GM12872 (cell line): Measurements from ENCODE around the gene MALAT1.

Source experiments
- TF ChIP-seq, protein P1 (sequence below): IDR thresholded peaks from 3 replicates; pipeline ENCODE4 v1.5.1; 2011; ENCODE audit warnings: low read depth, mild to moderate bottlenecking, low read length, moderate library complexity; ENCODE audit not compliant: insufficient read depth

The MALAT1 gene

DNA sequence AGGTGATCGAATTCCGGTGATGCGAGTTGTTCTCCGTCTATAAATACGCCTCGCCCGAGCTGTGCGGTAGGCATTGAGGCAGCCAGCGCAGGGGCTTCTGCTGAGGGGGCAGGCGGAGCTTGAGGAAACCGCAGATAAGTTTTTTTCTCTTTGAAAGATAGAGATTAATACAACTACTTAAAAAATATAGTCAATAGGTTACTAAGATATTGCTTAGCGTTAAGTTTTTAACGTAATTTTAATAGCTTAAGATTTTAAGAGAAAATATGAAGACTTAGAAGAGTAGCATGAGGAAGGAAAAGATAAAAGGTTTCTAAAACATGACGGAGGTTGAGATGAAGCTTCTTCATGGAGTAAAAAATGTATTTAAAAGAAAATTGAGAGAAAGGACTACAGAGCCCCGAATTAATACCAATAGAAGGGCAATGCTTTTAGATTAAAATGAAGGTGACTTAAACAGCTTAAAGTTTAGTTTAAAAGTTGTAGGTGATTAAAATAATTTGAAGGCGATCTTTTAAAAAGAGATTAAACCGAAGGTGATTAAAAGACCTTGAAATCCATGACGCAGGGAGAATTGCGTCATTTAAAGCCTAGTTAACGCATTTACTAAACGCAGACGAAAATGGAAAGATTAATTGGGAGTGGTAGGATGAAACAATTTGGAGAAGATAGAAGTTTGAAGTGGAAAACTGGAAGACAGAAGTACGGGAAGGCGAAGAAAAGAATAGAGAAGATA, at the start of gene MALAT1:
Gene MALAT1 (plus strand): TSS at position 69 of the 736 bp plus-strand sequence.
- TF ChIP-seq, protein P1, sequence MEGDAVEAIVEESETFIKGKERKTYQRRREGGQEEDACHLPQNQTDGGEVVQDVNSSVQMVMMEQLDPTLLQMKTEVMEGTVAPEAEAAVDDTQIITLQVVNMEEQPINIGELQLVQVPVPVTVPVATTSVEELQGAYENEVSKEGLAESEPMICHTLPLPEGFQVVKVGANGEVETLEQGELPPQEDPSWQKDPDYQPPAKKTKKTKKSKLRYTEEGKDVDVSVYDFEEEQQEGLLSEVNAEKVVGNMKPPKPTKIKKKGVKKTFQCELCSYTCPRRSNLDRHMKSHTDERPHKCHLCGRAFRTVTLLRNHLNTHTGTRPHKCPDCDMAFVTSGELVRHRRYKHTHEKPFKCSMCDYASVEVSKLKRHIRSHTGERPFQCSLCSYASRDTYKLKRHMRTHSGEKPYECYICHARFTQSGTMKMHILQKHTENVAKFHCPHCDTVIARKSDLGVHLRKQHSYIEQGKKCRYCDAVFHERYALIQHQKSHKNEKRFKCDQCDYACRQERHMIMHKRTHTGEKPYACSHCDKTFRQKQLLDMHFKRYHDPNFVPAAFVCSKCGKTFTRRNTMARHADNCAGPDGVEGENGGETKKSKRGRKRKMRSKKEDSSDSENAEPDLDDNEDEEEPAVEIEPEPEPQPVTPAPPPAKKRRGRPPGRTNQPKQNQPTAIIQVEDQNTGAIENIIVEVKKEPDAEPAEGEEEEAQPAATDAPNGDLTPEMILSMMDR = no peak

DNA sequence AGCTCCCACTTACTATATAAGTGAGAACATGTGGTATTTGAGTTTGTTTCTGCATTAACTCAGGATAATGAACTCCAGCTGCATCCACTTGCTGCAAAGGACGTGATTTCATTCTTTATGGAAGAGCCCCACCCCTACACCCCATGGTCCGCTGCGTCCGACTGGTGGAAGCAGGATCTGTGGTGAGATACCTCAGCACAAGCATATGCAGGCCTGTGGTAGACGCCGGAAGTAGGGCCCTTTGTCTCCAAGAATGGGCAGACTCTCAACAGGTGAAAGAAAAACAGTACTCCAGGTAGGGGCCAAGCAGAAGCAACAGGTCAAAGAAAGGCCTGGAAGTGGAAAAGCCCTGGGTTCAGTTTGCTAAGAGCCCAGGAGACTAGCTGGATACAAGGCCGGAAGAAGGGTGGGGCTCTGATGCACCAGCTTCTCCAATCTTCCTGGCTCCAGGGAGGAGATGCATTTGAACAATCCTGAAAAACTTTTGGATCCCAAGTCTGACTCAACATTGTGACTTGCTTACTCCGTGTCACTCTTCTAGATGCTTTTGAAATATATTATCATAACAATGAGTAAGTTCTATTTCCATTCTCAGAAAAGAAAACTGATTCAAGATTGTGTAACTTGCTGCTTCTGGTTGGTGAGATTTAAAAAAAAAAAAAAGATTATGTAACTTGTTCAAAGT, 45.9 kb upstream of the MALAT1 start:
- TF ChIP-seq, protein P1 = no peak

DNA sequence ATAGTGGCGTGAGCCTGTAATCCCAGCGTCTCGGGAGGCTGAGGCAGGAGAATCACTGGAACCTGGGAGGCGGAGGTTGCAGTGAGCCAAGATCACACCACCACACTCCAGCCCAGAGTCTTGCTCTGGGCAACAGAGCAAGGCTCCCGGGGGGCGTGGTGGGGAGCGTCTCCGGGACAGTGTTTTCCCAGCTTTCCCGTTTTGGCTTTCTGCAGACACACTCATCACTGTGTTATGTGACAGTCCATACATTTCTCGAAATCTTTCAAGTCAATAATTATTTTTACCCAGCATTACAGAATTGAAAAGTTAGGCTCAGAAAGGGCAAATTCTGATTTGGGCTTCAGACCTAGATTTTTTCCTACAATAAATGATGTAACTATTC, 44.5 kb upstream of the MALAT1 start:
- TF ChIP-seq, protein P1 = no peak

DNA sequence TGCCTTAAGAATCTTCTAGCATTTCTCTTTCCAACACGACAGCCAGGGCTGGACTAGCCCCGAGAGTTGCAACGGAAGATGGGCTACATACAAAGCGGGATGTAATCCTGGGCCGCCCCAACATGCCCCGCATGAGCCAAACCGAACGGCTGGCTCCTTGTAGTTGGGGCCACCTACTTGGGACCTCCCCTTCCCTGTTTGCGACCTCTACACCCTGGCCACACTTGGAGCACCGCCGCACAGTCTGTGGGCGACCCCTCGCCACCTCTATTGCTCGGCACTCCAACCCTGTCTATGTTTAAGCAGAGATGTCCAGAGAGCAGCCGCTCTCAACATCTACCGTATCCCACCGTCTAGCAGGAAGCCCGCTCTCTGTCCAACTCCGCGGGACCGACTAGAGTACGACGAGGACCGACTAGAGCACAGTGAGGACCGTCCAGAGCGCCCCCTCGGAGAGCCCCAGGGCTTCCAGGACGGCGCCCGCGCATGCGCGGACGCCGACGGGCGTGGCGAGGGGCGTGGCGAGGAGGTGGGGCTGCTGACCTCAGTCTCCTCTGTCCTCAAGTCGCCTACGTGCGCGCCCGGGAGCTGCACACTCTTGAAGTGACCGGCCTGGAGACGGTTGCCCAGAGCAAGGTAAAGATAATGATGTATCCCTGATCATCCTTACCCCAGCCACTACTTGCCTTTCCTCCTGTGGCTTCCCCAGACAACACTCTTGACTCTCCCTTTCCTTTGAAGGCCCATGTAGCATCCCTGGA, 44.0 kb upstream of the MALAT1 start:
- TF ChIP-seq, protein P1 = peak; percentile 35; the same call in 2 of the 3 replicates

DNA sequence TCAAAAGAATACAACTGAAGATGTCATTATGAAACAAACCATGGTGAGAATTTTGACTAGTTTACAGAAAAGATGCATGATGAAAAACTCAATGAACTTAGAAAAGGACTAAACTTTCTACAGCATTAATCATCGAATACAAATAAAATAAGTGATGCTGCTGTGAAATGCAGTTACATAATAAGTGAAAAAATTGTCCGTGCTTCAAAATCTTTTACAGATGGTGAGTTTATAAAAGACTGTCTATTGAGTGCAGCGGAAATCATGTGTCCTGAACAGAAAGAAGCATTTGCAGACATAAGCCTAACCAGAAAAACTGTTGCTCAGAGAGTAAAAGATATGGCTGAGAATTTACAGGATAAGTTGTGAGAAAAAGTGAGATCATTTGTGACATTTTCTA, 42.4 kb upstream of the MALAT1 start:
- TF ChIP-seq, protein P1 = no peak

DNA sequence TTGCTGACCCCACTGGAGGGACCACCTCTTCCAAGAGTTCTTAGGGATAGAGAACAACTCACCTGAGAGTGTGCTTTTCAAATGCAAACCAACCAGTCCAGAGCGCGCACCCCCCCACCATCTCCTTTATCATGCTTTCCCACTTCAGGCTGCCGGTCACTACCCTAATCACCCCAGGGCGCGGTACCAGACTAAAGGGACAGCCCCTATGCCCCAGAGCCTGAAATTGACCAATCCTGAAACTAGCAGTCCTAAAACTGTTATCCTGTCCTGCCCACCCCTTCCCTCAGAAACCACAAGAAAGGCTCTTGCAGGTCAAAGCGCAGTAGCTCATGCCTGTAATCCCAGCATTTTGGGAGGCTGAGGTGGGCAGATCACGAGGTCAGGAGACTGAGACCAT, 39.3 kb upstream of the MALAT1 start:
- TF ChIP-seq, protein P1 = no peak

DNA sequence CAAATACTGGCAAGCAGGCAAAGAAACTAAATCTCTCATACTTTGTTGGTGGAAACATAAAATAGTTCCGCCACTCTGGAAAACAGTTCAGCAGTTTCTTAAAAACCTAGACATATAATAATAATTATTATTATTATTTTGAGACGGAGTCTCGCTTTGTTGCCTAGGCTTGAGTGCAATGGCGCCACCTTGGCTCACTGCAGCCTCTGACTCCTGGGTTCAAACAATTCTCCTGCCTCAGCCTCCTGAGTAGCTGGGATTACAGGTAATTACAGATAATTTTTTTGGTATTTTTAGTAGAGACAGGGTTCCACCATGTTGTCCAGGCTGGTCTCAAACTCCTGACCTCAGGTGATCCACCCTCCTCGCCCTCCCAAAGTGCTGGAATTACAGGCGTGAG, 31.5 kb upstream of the MALAT1 start:
- TF ChIP-seq, protein P1 = 0 out of 3 replicates have a peak, but pooled peaks have one; percentile 12
